ENCODE results near the gene KRT85.

KRT85 gene

GRCh38 chr12:52381206-52381605 is 13.9 kb upstream of the KRT85 start:
- H4K20me1 ChIP-seq (ENCODE audit: insufficient read depth, low read length) = peaks cover under 1% of the 10 kb centered on the region; the same call in 1 of the 2 replicates
- no peak for ATAC-seq (ENCODE audit: insufficient read depth, low read depth)
- no peaks in the 10 kb centered on the region for H3K4me1 ChIP-seq (ENCODE audit: insufficient read depth, low read length)
- no peak overlapping the region for H3K4me2 ChIP-seq (ENCODE audit: insufficient read depth, low read length)
- peaks cover 28% of the 10 kb centered on the region for H3K27me3 ChIP-seq (ENCODE audit: insufficient read depth, low read length, poor library complexity)
- no peak overlapping the region for H3K4me3 ChIP-seq (ENCODE audit: low read depth in 1 of 2, low read length in 2 of 2)
- no peak overlapping the region for H3K27ac ChIP-seq (ENCODE audit: low read length)
- no peak for DNase-seq
- H3K36me3 ChIP-seq (ENCODE audit: insufficient read depth, low read length) = no peaks in the 10 kb centered on the region
- no peaks in the 10 kb centered on the region for H3K79me2 ChIP-seq (ENCODE audit: insufficient read depth, low read length)
- no peak overlapping the region for H3K9ac ChIP-seq (ENCODE audit: low read depth, low read length)
- no peak overlapping the region for H2AFZ ChIP-seq (ENCODE audit: low read depth, low read length)
- TF ChIP-seq CTCF (IDR thresholded peaks at IDR 0.05; ENCODE audit: borderline replicate concordance, extremely low read depth, low read length, poor library complexity, severe bottlenecking) (no peak), EZH2 (IDR thresholded peaks at IDR 0.05; ENCODE audit: borderline replicate concordance, low read depth, low read length, severe bottlenecking) (no peak)
- no peaks in the 10 kb centered on the region for H3K9me3 ChIP-seq (ENCODE audit: insufficient read depth, low read length, severe bottlenecking)

- ATAC-seq (ENCODE audit: insufficient read depth, low read depth) (no peak), DNase-seq (peak; percentile 18)
- Histone ChIP-seq H3K36me3 (ENCODE audit: insufficient read depth, low read length) (no peaks in the 10 kb centered on the region), H3K79me2 (ENCODE audit: insufficient read depth, low read length) (no peaks in the 10 kb centered on the region), H3K27me3 (ENCODE audit: insufficient read depth, low read length, poor library complexity) (peaks cover 28% of the 10 kb centered on the region), H3K27ac (ENCODE audit: low read length) (no peak overlapping the region), H2AFZ (ENCODE audit: low read depth, low read length) (no peak overlapping the region), H3K4me2 (ENCODE audit: insufficient read depth, low read length) (no peak overlapping the region), H3K4me3 (ENCODE audit: low read depth in 1 of 2, low read length in 2 of 2) (no peak overlapping the region), H3K9me3 (ENCODE audit: insufficient read depth, low read length, severe bottlenecking) (no peaks in the 10 kb centered on the region), H3K4me1 (ENCODE audit: insufficient read depth, low read length) (no peaks in the 10 kb centered on the region), H3K9ac (ENCODE audit: low read depth, low read length) (no peak overlapping the region), H4K20me1 (ENCODE audit: insufficient read depth, low read length) (peaks cover 4% of the 10 kb centered on the region)
- peak; percentile 56 for TF ChIP-seq CTCF (IDR thresholded peaks at IDR 0.05; ENCODE audit: borderline replicate concordance, extremely low read depth, low read length, poor library complexity, severe bottlenecking)
- no peak for TF ChIP-seq EZH2 (IDR thresholded peaks at IDR 0.05; ENCODE audit: borderline replicate concordance, low read depth, low read length, severe bottlenecking)
Observed at GRCh38 chr12:52380271-52380694, 13.0 kb upstream of the KRT85 start.

- Histone ChIP-seq H3K9me3 (ENCODE audit: insufficient read depth, low read length, severe bottlenecking) (no peaks in the 10 kb centered on the region), H3K27me3 (ENCODE audit: insufficient read depth, low read length, poor library complexity) (peaks cover 24% of the 10 kb centered on the region), H3K79me2 (ENCODE audit: insufficient read depth, low read length) (no peaks in the 10 kb centered on the region), H3K4me1 (ENCODE audit: insufficient read depth, low read length) (no peaks in the 10 kb centered on the region), H3K36me3 (ENCODE audit: insufficient read depth, low read length) (no peaks in the 10 kb centered on the region), H2AFZ (ENCODE audit: low read depth, low read length) (no peak overlapping the region), H3K9ac (ENCODE audit: low read depth, low read length) (no peak overlapping the region), H3K27ac (ENCODE audit: low read length) (no peak overlapping the region), H3K4me3 (ENCODE audit: low read depth in 1 of 2, low read length in 2 of 2) (no peak overlapping the region), H3K4me2 (ENCODE audit: insufficient read depth, low read length) (no peak overlapping the region), H4K20me1 (ENCODE audit: insufficient read depth, low read length) (peaks cover 4% of the 10 kb centered on the region)
- ATAC-seq (ENCODE audit: insufficient read depth, low read depth) (no peak), DNase-seq (no peak)
- no peak for TF ChIP-seq EZH2 (IDR thresholded peaks at IDR 0.05; ENCODE audit: borderline replicate concordance, low read depth, low read length, severe bottlenecking)
- TF ChIP-seq CTCF (IDR thresholded peaks at IDR 0.05; ENCODE audit: borderline replicate concordance, extremely low read depth, low read length, poor library complexity, severe bottlenecking) = no peak
Observed at GRCh38 chr12:52379536-52379935, 12.3 kb upstream of the KRT85 start.

- Histone ChIP-seq H3K36me3 (ENCODE audit: insufficient read depth, low read length) (no peaks in the 10 kb centered on the region), H2AFZ (ENCODE audit: low read depth, low read length) (no peak overlapping the region), H3K27me3 (ENCODE audit: insufficient read depth, low read length, poor library complexity) (peaks cover 12% of the 10 kb centered on the region), H4K20me1 (ENCODE audit: insufficient read depth, low read length) (peaks cover 4% of the 10 kb centered on the region), H3K9ac (ENCODE audit: low read depth, low read length) (no peak overlapping the region), H3K4me2 (ENCODE audit: insufficient read depth, low read length) (no peak overlapping the region), H3K4me1 (ENCODE audit: insufficient read depth, low read length) (no peaks in the 10 kb centered on the region), H3K27ac (ENCODE audit: low read length) (no peak overlapping the region), H3K79me2 (ENCODE audit: insufficient read depth, low read length) (no peaks in the 10 kb centered on the region), H3K9me3 (ENCODE audit: insufficient read depth, low read length, severe bottlenecking) (no peaks in the 10 kb centered on the region), H3K4me3 (ENCODE audit: low read depth in 1 of 2, low read length in 2 of 2) (no peak overlapping the region)
- no peak for DNase-seq
- no peak for ATAC-seq (ENCODE audit: insufficient read depth, low read depth)
- TF ChIP-seq CTCF (IDR thresholded peaks at IDR 0.05; ENCODE audit: borderline replicate concordance, extremely low read depth, low read length, poor library complexity, severe bottlenecking) = no peak
- no peak for TF ChIP-seq EZH2 (IDR thresholded peaks at IDR 0.05; ENCODE audit: borderline replicate concordance, low read depth, low read length, severe bottlenecking)
Observed at GRCh38 chr12:52378091-52378490, 10.8 kb upstream of the KRT85 start.
